Tibial nerve (tissue), 4 donors: Measurements from ENCODE around the gene NIM1K.

ENCODE experiments used
- EP300 ChIP-seq, 2 donors: sonication (generic); formaldehyde crosslinking; IDR thresholded peaks; one replicate each; pipeline ENCODE4 v1.6.1; 2017; ENCODE audit warnings: antibody characterized with exemption in 2 of 2, mild to moderate bottlenecking in 1 of 2
- POLR2A ChIP-seq, 2 donors: fragments of 450-650 bp; IDR thresholded peaks; one replicate each; pipeline ENCODE4 v1.6.1; 2017; ENCODE audit warnings: antibody characterized with exemption in 2 of 2, mild to moderate bottlenecking in 2 of 2, moderate library complexity in 2 of 2
- TF ChIP-seq, protein P1 (sequence below), 5 experiments: fragments of 200-600 bp in 3 of 5; fragments of 450-650 bp in 2 of 5; sonication (generic) in 3 of 5; IDR thresholded peaks; one replicate each; pipeline ENCODE4 v1.5.1; 2016 to 2019; ENCODE audit warnings: antibody characterized with exemption in 5 of 5, mild to moderate bottlenecking in 3 of 5, moderate library complexity in 2 of 5

GRCh38 chr5:43281840-43282658 is 90.0 kb downstream of the NIM1K start:
- TF ChIP-seq, protein P1, sequence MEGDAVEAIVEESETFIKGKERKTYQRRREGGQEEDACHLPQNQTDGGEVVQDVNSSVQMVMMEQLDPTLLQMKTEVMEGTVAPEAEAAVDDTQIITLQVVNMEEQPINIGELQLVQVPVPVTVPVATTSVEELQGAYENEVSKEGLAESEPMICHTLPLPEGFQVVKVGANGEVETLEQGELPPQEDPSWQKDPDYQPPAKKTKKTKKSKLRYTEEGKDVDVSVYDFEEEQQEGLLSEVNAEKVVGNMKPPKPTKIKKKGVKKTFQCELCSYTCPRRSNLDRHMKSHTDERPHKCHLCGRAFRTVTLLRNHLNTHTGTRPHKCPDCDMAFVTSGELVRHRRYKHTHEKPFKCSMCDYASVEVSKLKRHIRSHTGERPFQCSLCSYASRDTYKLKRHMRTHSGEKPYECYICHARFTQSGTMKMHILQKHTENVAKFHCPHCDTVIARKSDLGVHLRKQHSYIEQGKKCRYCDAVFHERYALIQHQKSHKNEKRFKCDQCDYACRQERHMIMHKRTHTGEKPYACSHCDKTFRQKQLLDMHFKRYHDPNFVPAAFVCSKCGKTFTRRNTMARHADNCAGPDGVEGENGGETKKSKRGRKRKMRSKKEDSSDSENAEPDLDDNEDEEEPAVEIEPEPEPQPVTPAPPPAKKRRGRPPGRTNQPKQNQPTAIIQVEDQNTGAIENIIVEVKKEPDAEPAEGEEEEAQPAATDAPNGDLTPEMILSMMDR (IDR thresholded peaks at IDR 0.05): no peak
- TF ChIP-seq POLR2A (IDR thresholded peaks at IDR 0.05) (no peak), EP300 (IDR thresholded peaks at IDR 0.05) (no peak)
